Measurements from ENCODE around the gene TAAR1. TPM values are rescaled to one million over a fixed set of nuclear protein-coding genes. Genes with fewer than 3 reads are reported as not detected.
"Not testable (repeated sequence)": the region's sequence is repeated elsewhere in the genome, so short reads cannot be mapped to it uniquely, and the experiment has no call there.

TAAR1 gene
- polyA plus RNA-seq, 1 donor (not counting 4 experiments of a cell fraction or from before 2014, with no cell fraction given), result not detected

GRCh38 chr6:132708002-132708401 is 49.0 kb upstream of the TAAR1 start:
- dilution Hi-C loops (cut with MboI; ENCODE audit: extremely low pct_ligation_motif_present, low sequenced_read_pairs), result no loop called here
- no peak overlapping the region for H2AFZ ChIP-seq (ENCODE audit: control insufficient read depth, low read length)
- H3K4me3 ChIP-seq (ENCODE audit: control insufficient read depth in 2 of 3, extremely low read depth in 1 of 3, insufficient read depth in 2 of 3, low read depth in 1 of 3, low read length in 3 of 3), result no peak overlapping the region
- H3K36me3 ChIP-seq (ENCODE audit: control insufficient read depth in 2 of 2, extremely low read depth in 1 of 2, insufficient read depth in 2 of 2, low read length in 2 of 2), result no peaks in the 10 kb centered on the region
- H3K27me3 ChIP-seq (ENCODE audit: control insufficient read depth, extremely low read depth, insufficient read depth, low read length), result no peaks in the 10 kb centered on the region
- peaks cover 3% of the 10 kb centered on the region for H3K4me1 ChIP-seq (ENCODE audit: control insufficient read depth, extremely low read depth, insufficient read depth, low read length)
- H3K9me1 ChIP-seq (ENCODE audit: control insufficient read depth, extremely low read depth, insufficient read depth, low read length), result no peaks in the 10 kb centered on the region
- no peak overlapping the region for H3K9ac ChIP-seq (ENCODE audit: control insufficient read depth, extremely low read depth, insufficient read depth, low read length)
- FAIRE-seq (no peak), DNase-seq (ENCODE audit: low read depth, low spot score) (no peak)
- TF ChIP-seq CTCF (optimal IDR thresholded peaks at IDR 0.05 in 1 of 3, IDR thresholded peaks at IDR 0.05 in 1 of 3, conservative IDR thresholded peaks at IDR 0.05 in 1 of 3; ENCODE audit: extremely low read depth in 1 of 3, insufficient read depth in 2 of 3, low read length in 3 of 3) (no peak), EZH2 (IDR thresholded peaks at IDR 0.05; ENCODE audit: low read length) (no peak)
- no peaks in the 10 kb centered on the region for H3K9me3 ChIP-seq (ENCODE audit: control insufficient read depth, low read depth, low read length)
- H3K4me2 ChIP-seq (ENCODE audit: control insufficient read depth, extremely low read depth, insufficient read depth, low read depth, low read length), result no peak overlapping the region
- H3K79me2 ChIP-seq (ENCODE audit: control insufficient read depth, insufficient read depth, low read length), result no peaks in the 10 kb centered on the region
- H4K20me1 ChIP-seq (ENCODE audit: control insufficient read depth, extremely low read depth, insufficient read depth, low read length), result no peaks in the 10 kb centered on the region
- H3K27ac ChIP-seq (ENCODE audit: control insufficient read depth, insufficient read depth, low read length), result no peak overlapping the region

GRCh38 chr6:132706756-132707155 is 47.8 kb upstream of the TAAR1 start:
- H3K4me2 ChIP-seq (ENCODE audit: control insufficient read depth, extremely low read depth, insufficient read depth, low read depth, low read length); H3K36me3 ChIP-seq (ENCODE audit: control insufficient read depth in 2 of 2, extremely low read depth in 1 of 2, insufficient read depth in 2 of 2, low read length in 2 of 2); H3K79me2 ChIP-seq (ENCODE audit: control insufficient read depth, insufficient read depth, low read length); H4K20me1 ChIP-seq (ENCODE audit: control insufficient read depth, extremely low read depth, insufficient read depth, low read length); H3K9me1 ChIP-seq (ENCODE audit: control insufficient read depth, extremely low read depth, insufficient read depth, low read length); FAIRE-seq; H3K4me3 ChIP-seq (ENCODE audit: control insufficient read depth in 2 of 3, extremely low read depth in 1 of 3, insufficient read depth in 2 of 3, low read depth in 1 of 3, low read length in 3 of 3); H3K27ac ChIP-seq (ENCODE audit: control insufficient read depth, insufficient read depth, low read length); H2AFZ ChIP-seq (ENCODE audit: control insufficient read depth, low read length); H3K9ac ChIP-seq (ENCODE audit: control insufficient read depth, extremely low read depth, insufficient read depth, low read length); H3K4me1 ChIP-seq (ENCODE audit: control insufficient read depth, extremely low read depth, insufficient read depth, low read length); dilution Hi-C loops (cut with MboI; ENCODE audit: extremely low pct_ligation_motif_present, low sequenced_read_pairs); H3K27me3 ChIP-seq (ENCODE audit: control insufficient read depth, extremely low read depth, insufficient read depth, low read length); H3K9me3 ChIP-seq (ENCODE audit: control insufficient read depth, low read depth, low read length); DNase-seq (ENCODE audit: low read depth, low spot score): not testable (repeated sequence)

- Histone ChIP-seq H3K36me3 (ENCODE audit: control insufficient read depth in 2 of 2, extremely low read depth in 1 of 2, insufficient read depth in 2 of 2, low read length in 2 of 2) (no peaks in the 10 kb centered on the region), H3K27me3 (ENCODE audit: control insufficient read depth, extremely low read depth, insufficient read depth, low read length) (no peaks in the 10 kb centered on the region), H3K4me3 (ENCODE audit: control insufficient read depth in 2 of 3, extremely low read depth in 1 of 3, insufficient read depth in 2 of 3, low read depth in 1 of 3, low read length in 3 of 3) (no peak overlapping the region), H3K9ac (ENCODE audit: control insufficient read depth, extremely low read depth, insufficient read depth, low read length) (no peak overlapping the region), H3K27ac (ENCODE audit: control insufficient read depth, insufficient read depth, low read length) (no peak overlapping the region), H3K79me2 (ENCODE audit: control insufficient read depth, insufficient read depth, low read length) (no peaks in the 10 kb centered on the region), H4K20me1 (ENCODE audit: control insufficient read depth, extremely low read depth, insufficient read depth, low read length) (no peaks in the 10 kb centered on the region), H3K9me3 (ENCODE audit: control insufficient read depth, low read depth, low read length) (no peaks in the 10 kb centered on the region), H2AFZ (ENCODE audit: control insufficient read depth, low read length) (no peak overlapping the region), H3K4me1 (ENCODE audit: control insufficient read depth, extremely low read depth, insufficient read depth, low read length) (no peaks in the 10 kb centered on the region), H3K9me1 (ENCODE audit: control insufficient read depth, extremely low read depth, insufficient read depth, low read length) (no peaks in the 10 kb centered on the region), H3K4me2 (ENCODE audit: control insufficient read depth, extremely low read depth, insufficient read depth, low read depth, low read length) (no peak overlapping the region)
- dilution Hi-C loops (cut with MboI; ENCODE audit: extremely low pct_ligation_motif_present, low sequenced_read_pairs), result no loop called here
- FAIRE-seq (no peak), DNase-seq (ENCODE audit: low read depth, low spot score) (no peak)
- TF ChIP-seq EZH2 (IDR thresholded peaks at IDR 0.05; ENCODE audit: low read length) (no peak), CTCF (optimal IDR thresholded peaks at IDR 0.05 in 1 of 3, IDR thresholded peaks at IDR 0.05 in 1 of 3, conservative IDR thresholded peaks at IDR 0.05 in 1 of 3; ENCODE audit: extremely low read depth in 1 of 3, insufficient read depth in 2 of 3, low read length in 3 of 3) (no peak)
These were observed 45.0 kb upstream of the TAAR1 start for GRCh38 chr6:132703936-132704335.
